GM23248 (cell line): ENCODE measurements around the gene CEP295NL. TPM values are rescaled to one million over a fixed set of nuclear protein-coding genes. Genes with fewer than 3 reads are reported as not detected.

Experiments used
- DNase-seq: peaks from one replicate; pipeline ENCODE4 v3.0.0-alpha.2; 2015
- H2AFZ ChIP-seq: fragments of 200-600 bp; sonication (generic); 2 replicates; pipeline ENCODE4 v1.6.1; 2016; ENCODE audit warnings: antibody characterized with exemption
- H3F3A ChIP-seq: fragments of 200-600 bp; sonication (generic); 2 replicates; pipeline ENCODE4 v1.6.1; 2016; ENCODE audit warnings: mild to moderate bottlenecking, antibody characterized with exemption, mixed run types; ENCODE audit not compliant: insufficient read depth
- H3K27ac ChIP-seq: fragments of 200-600 bp; sonication (generic); 2 replicates; pipeline ENCODE4 v1.5.1; 2016; ENCODE audit warnings: mild to moderate bottlenecking
- H3K27me3 ChIP-seq: fragments of 200-600 bp; sonication (generic); replicated peaks from 2 replicates; pipeline ENCODE4 v1.6.1; 2016; ENCODE audit warnings: mild to moderate bottlenecking; ENCODE audit not compliant: insufficient read depth
- H3K36me3 ChIP-seq: fragments of 200-600 bp; sonication (generic); 2 replicates; pipeline ENCODE4 v1.6.1; 2016; ENCODE audit warnings: low read depth, mild to moderate bottlenecking
- H3K4me1 ChIP-seq: fragments of 200-600 bp; sonication (generic); 2 replicates; pipeline ENCODE4 v1.6.1; 2016; ENCODE audit warnings: mild to moderate bottlenecking; ENCODE audit not compliant: insufficient read depth
- H3K4me2 ChIP-seq: fragments of 200-600 bp; sonication (generic); one replicate; pipeline ENCODE4 v1.6.1; 2016; ENCODE audit warnings: mild to moderate bottlenecking; ENCODE audit not compliant: unreplicated experiment
- H3K4me3 ChIP-seq: fragments of 200-600 bp; sonication (generic); 2 replicates; pipeline ENCODE4 v1.5.1; 2016; ENCODE audit warnings: mild to moderate bottlenecking
- H3K79me2 ChIP-seq: fragments of 200-600 bp; sonication (generic); 2 replicates; pipeline ENCODE4 v1.6.1; 2016; ENCODE audit warnings: mild to moderate bottlenecking; ENCODE audit not compliant: insufficient read depth
- H3K9ac ChIP-seq: fragments of 200-600 bp; sonication (generic); 2 replicates; pipeline ENCODE4 v1.6.1; 2016; ENCODE audit warnings: mild to moderate bottlenecking
- H3K9me2 ChIP-seq: fragments of 200-600 bp; sonication (generic); 2 replicates; pipeline ENCODE4 v1.6.1; 2016; ENCODE audit warnings: mixed run types, mild to moderate bottlenecking, moderate library complexity; ENCODE audit not compliant: insufficient read depth
- H3K9me3 ChIP-seq: fragments of 200-600 bp; sonication (generic); one replicate; pipeline ENCODE4 v1.6.1; 2017; ENCODE audit warnings: low read depth
- H4K20me1 ChIP-seq: fragments of 200-600 bp; sonication (generic); 2 replicates; pipeline ENCODE4 v1.6.0; 2016; ENCODE audit not compliant: insufficient read depth
- EZH2 ChIP-seq: fragments of 200-600 bp; sonication (generic); IDR thresholded peaks from 2 replicates; pipeline ENCODE4 v1.6.1; 2018; ENCODE audit warnings: antibody characterized with exemption, mild to moderate bottlenecking; ENCODE audit not compliant: insufficient read depth, poor library complexity, severe bottlenecking
- EZH2phosphoT487 ChIP-seq: fragments of 200-600 bp; sonication (generic); IDR thresholded peaks from 2 replicates; pipeline ENCODE4 v1.6.1; 2018; ENCODE audit warnings: antibody characterized with exemption, moderate library complexity, mild to moderate bottlenecking, low read depth; ENCODE audit not compliant: insufficient read depth
- WGBS, 2 experiments: methylation state at CpG; one replicate each; pipeline ENCODE4 v1.1.6; 2015 to 2017; ENCODE audit warnings: low lambda C conversion rate in 2 of 2, low coverage in 1 of 2; ENCODE audit errors: missing lambda C conversion rate in 2 of 2; 5-methylcytosine and 5-hydroxymethylcytosine counted together
- in situ Hi-C: fragments of 300-500 bp; cut with MboI; formaldehyde crosslinking; loops from 2 replicates; pipeline ENCODE4 v1.15.0; 2020
- polyA plus RNA-seq: library from polyadenylated mRNA; unstranded; fragments of >200 nt; fragmentation: Nextera tagmentation; extraction: Ambion mirVana; gene quantifications from 2 replicates; pipeline ENCODE4 v1.2.1, GENCODE V29; 2016
- total RNA-seq: library from RNA; depleted of rRNA; stranded (reverse); fragments of >200 nt; shearing (Covaris generic); gene quantifications from 2 replicates; pipeline ENCODE4 v1.2.3, GENCODE V29; 2014

CEP295NL gene
- total and polyA plus RNA-seq, 2 experiments from 2014 or later, result 0.11 to 0.14 TPM

DNA sequence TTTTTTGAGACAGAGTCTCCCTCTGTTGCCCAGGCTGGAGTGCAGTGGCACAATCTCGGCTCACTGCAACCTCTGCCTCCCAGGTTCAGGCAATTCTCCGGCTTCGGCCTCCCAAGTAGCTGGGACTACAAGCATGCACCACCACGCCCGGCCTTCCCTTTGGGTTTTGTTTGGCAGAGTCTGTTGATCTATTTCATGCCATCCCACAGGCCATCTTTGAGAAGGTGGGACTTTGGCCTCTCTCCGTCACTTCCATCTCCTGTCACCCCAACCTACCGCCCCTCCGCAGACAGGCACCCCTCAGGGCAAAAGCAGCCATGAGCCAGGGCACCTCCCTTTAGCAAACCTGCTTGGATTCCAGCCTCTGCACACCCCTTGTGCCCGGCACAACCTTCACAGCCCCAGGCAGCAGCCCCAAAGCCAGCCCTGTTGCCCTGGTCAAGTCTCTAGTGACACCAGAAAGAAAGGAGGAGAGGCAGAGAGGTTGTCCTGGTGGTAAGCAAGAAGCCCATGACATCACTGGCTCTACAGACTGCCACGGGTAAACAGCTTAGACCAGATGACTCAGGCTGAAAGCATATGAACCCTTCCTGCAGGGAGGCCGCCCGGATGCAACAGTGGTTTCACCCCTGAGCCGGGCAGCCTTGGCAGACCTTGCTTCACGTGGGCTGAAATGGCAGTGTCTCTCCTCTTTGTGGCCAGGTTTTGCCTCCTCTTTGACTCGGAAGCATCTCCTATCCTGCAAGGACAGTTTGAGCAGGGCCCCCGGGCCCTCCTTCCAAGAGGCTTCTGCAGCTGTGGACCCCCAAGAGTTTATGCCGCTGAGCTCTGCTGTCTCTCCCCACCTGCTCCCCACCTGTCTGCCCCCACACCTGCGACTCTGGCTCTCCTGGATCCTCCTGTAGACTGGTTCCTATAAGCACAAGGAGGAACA, 30.3 kb upstream of the CEP295NL start:
- peaks cover 34% of the 10 kb centered on the region for H3K4me1 ChIP-seq
- in situ Hi-C loops, result no loop called here
- H3K9me2 ChIP-seq, result no peaks in the 10 kb centered on the region
- no peaks in the 10 kb centered on the region for H3K79me2 ChIP-seq
- no peaks in the 10 kb centered on the region for H3K9me3 ChIP-seq
- H3K4me3 ChIP-seq, result peak overlapping the region; percentile 64
- H3K27me3 ChIP-seq, result no peaks in the 10 kb centered on the region
- no peaks in the 10 kb centered on the region for H4K20me1 ChIP-seq
- H3F3A ChIP-seq, result peaks cover 27% of the 10 kb centered on the region
- H3K27ac ChIP-seq, result peak overlapping the region; percentile 98
- H3K4me2 ChIP-seq, result peak overlapping the region; percentile 81
- 39 to 41% methylated on average over 16 to 18 of the region's 18 CpGs for WGBS, 2 experiments
- H3K9ac ChIP-seq, result peak overlapping the region; percentile 78
- H2AFZ ChIP-seq, result peak overlapping the region; percentile 63
- TF ChIP-seq EZH2phosphoT487 (no peak), EZH2 (no peak)
- no peaks in the 10 kb centered on the region for H3K36me3 ChIP-seq
- DNase-seq, result peak; percentile 100

DNA sequence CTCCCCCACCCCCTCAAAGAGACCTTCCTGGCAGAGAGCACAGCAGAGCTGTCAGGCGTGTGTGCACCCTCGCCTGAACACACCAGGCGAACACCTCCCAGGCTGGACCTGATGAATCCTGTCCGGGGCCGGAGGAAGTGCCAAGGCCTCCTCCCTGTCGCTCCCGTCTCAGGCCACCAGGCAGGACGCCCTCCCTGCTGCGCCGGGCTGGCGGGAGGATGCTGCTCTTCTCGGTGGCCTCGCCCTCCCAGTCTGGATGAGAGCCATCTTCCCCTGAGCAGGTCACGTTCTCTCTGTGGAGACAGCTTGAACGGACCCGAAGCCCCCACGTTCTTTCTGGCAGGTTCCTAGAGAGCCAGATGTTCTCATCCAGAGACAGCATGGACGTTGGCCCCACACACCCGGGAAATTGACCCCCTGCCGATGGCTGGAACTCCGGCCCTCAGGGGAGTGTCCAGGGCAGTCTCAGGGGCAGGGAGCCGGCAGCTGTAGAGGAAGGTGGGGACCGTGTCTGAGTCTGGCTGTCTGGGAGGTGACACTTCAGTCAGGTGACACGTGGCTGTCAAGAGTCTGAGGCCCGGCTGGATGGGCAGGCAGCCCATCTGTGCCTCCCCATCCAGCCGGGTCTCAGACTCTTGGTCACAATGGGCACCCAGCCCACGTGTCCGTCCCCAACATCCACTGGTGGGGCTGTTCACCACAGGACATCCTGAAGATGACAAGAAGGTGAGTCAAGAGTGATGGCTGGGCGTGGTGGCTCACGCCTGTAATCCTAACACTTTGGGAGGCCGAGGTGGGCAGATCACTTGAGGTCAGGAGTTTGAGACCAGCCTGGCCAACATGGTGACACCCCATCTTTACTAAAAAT, 27.1 kb upstream of the CEP295NL start:
- H3K4me3 ChIP-seq, result no peak overlapping the region
- 73% methylated on average over 31 of the region's 31 CpGs for WGBS, 2 experiments
- no peaks in the 10 kb centered on the region for H3K9me2 ChIP-seq
- H3F3A ChIP-seq, result peaks cover 32% of the 10 kb centered on the region
- no peaks in the 10 kb centered on the region for H3K9me3 ChIP-seq
- H2AFZ ChIP-seq, result no peak overlapping the region
- no peak for TF ChIP-seq EZH2phosphoT487
- TF ChIP-seq EZH2, result no peak
- H3K79me2 ChIP-seq, result no peaks in the 10 kb centered on the region
- no peak overlapping the region for H3K9ac ChIP-seq
- in situ Hi-C loops, result no loop called here
- H3K27ac ChIP-seq, result no peak overlapping the region
- H3K4me2 ChIP-seq, result no peak overlapping the region
- peaks cover 26% of the 10 kb centered on the region for H3K4me1 ChIP-seq
- no peaks in the 10 kb centered on the region for H4K20me1 ChIP-seq
- DNase-seq, result no peak
- H3K27me3 ChIP-seq, result no peaks in the 10 kb centered on the region
- no peaks in the 10 kb centered on the region for H3K36me3 ChIP-seq

DNA sequence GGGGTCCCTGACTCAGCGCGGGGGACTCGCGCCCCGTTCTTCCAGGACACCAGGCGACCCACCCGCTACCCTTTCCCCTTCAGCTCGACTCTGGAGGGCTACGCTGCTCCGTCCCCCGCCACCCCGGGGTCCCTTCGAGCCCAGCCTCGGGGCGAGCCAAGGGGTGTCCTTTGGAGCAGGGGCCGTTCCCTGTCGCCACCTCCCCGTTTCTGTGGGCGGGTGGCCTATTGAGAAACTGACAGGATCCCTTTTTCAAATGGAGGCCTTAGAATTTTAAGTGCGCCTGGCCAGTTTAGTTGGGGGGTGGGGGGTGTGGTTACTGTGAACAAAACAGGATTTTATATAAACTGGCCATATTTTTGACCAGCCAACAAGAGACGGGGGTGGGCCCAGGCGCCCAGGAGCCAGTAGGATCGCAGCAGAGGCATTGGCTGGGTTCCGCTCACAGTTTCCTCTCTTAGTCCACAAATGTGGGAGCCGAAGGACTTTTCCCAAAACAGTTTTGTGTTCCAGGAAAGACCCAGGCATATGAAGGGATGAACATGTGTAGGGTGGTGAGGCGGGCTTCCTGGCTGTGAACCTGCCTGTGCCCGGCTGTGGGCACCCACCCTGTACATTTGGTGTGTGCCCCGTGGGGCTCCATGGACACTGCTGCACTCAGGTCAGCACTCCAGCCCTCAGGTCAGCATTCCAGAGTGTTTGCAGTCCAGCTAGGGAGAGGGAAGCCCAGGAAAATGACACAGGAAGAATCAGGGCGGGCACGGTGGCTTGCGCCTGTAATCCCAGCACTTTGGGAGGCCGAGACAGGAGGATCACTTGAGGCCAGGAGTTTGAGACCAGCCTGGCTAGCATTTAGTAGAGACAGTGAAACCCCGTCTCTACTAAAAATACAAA, 22.9 kb upstream of the CEP295NL start:
- peak; percentile 96 for DNase-seq
- peaks cover 25% of the 10 kb centered on the region for H3K4me1 ChIP-seq
- in situ Hi-C loops, result no loop called here
- 17 to 20% methylated on average over 24 to 31 of the region's 33 CpGs for WGBS, 2 experiments
- H3K4me3 ChIP-seq, result peak overlapping the region; percentile 71
- H3K9ac ChIP-seq, result peak overlapping the region; percentile 81
- peaks cover 32% of the 10 kb centered on the region for H3F3A ChIP-seq
- no peaks in the 10 kb centered on the region for H3K27me3 ChIP-seq
- TF ChIP-seq EZH2 (no peak), EZH2phosphoT487 (no peak)
- no peaks in the 10 kb centered on the region for H3K36me3 ChIP-seq
- H2AFZ ChIP-seq, result peak overlapping the region; percentile 94
- peaks cover 38% of the 10 kb centered on the region for H3K79me2 ChIP-seq
- no peaks in the 10 kb centered on the region for H3K9me3 ChIP-seq
- no peaks in the 10 kb centered on the region for H3K9me2 ChIP-seq
- peak overlapping the region; percentile 79 for H3K4me2 ChIP-seq
- peak overlapping the region; percentile 81 for H3K27ac ChIP-seq
- H4K20me1 ChIP-seq, result no peaks in the 10 kb centered on the region; the same call in 1 of the 2 replicates
